ENCODE data around the gene BNC2. TPM values are rescaled to one million over a fixed set of nuclear protein-coding genes. Genes with fewer than 3 reads are reported as not detected.
"Not testable (repeated sequence)": the region's sequence is repeated elsewhere in the genome, so short reads cannot be mapped to it uniquely, and the experiment has no call there.

The BNC2 gene
- total and polyA plus RNA-seq, 2 of the 4 experiments (the other 2 are of a cell fraction), result 15.5 to 45.2 TPM

DNA sequence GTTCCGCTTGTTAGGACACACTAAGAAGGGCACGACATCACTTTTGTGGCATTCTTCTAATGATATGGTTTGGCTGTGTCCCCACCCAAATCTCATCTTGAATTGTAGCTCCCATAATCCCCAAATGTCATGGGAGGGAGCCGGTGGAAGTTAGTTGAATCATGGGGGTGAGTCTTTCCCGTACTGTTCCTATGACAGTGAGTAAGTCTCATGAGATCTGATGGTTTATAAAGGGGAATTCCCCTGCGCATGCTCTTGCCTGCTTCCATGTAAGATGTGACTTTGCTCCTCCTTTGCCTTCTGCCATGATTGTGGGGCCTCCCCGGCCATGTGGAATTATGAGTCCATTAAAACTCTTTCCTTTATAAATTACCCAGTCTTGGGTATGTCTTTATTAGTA lies 431.6 kb downstream of the BNC2 start:
- H3K56ac ChIP-seq (ENCODE audit: extremely low read depth, insufficient read depth, low read length); H4K5ac ChIP-seq (ENCODE audit: low read depth, low read length); CTCF ChIA-PET; BruUV-seq (replicated peaks); H4K8ac ChIP-seq (ENCODE audit: low read depth in 2 of 2, low read length in 2 of 2); H2AK5ac ChIP-seq (ENCODE audit: low read depth, low read length); ATAC-seq (ENCODE audit: low read depth); H2BK5ac ChIP-seq (ENCODE audit: low read depth, low read length, poor library complexity, severe bottlenecking); H3K27ac ChIP-seq (ENCODE audit: insufficient read depth, low read length); H2BK15ac ChIP-seq (ENCODE audit: low read depth, low read length); H2BK20ac ChIP-seq (ENCODE audit: low read depth, low read length); H3K4ac ChIP-seq (ENCODE audit: low read depth, low read length); POLR2A ChIA-PET (ENCODE audit: unreplicated experiment); H3K9me1 ChIP-seq (ENCODE audit: insufficient read depth, low read length); H3K9ac ChIP-seq (ENCODE audit: low read depth, low read length); H3K18ac ChIP-seq (ENCODE audit: low read depth, low read length); H2BK120ac ChIP-seq (ENCODE audit: low read depth, low read length); in situ Hi-C loops (cut with MboI; ENCODE audit: low sequenced_read_pairs); H3K27me3 ChIP-seq (ENCODE audit: control insufficient read depth, insufficient read depth, low read length); H3K4me2 ChIP-seq (ENCODE audit: low read depth, low read length); intact Hi-C loops (cut with micrococcal nuclease); H3K23ac ChIP-seq (ENCODE audit: low read depth, low read length); H4K20me1 ChIP-seq (ENCODE audit: insufficient read depth, low read length); H3K4me1 ChIP-seq (ENCODE audit: control insufficient read depth, insufficient read depth, low read length); dilution Hi-C loops (cut with HindIII; ENCODE audit: low sequenced_read_pairs, unreplicated experiment); H2AK9ac ChIP-seq (replicated peaks; ENCODE audit: low read depth, low read length, poor library complexity); H3K14ac ChIP-seq (replicated peaks; ENCODE audit: low read depth, low read length); H3K9me3 ChIP-seq (ENCODE audit: control insufficient read depth, insufficient read depth, low read length); H4K91ac ChIP-seq (ENCODE audit: insufficient read depth, low read depth, low read length); H3K4me3 ChIP-seq (ENCODE audit: insufficient read depth, low read depth, low read length); H2AFZ ChIP-seq (replicated peaks; ENCODE audit: low read length, poor library complexity): not testable (repeated sequence)
- DNase-seq, result peak; percentile 49
- 80% methylated on average over 1 of the region's 6 CpGs; no CpG with 5 or more reads in 1 of the 2 experiments for WGBS, 2 experiments (ENCODE audit: extremely low coverage in 2 of 2, insufficient read length in 1 of 2)
- H3K36me3 ChIP-seq (ENCODE audit: control insufficient read depth, insufficient read depth, low read length), result peaks cover 22% of the 10 kb centered on the region
- H3K79me1 ChIP-seq (ENCODE audit: low read depth in 1 of 2, low read length in 2 of 2), result peaks cover 26 to 46% of the 10 kb centered on the region in 2 experiments
